Measurements from ENCODE around the gene DDX49.

- TF ChIP-seq CTCF (conservative IDR thresholded peaks at IDR 0.05; ENCODE audit: low read depth, low read length) (no peak), POLR2A (IDR thresholded peaks at IDR 0.05; ENCODE audit: low read depth, low read length) (no peak), RCOR1 (IDR thresholded peaks at IDR 0.05; ENCODE audit: insufficient replicate concordance, low read length) (no peak), BHLHE40 (IDR thresholded peaks at IDR 0.05; ENCODE audit: low read depth, low read length) (no peak), SMC3 (IDR thresholded peaks at IDR 0.05; ENCODE audit: low read depth, low read length) (no peak), RAD21 (IDR thresholded peaks at IDR 0.05; ENCODE audit: low read length) (no peak), RFX5 (IDR thresholded peaks at IDR 0.05; ENCODE audit: low read depth, low read length) (no peak)
- TF ChIP-seq, protein P1, sequence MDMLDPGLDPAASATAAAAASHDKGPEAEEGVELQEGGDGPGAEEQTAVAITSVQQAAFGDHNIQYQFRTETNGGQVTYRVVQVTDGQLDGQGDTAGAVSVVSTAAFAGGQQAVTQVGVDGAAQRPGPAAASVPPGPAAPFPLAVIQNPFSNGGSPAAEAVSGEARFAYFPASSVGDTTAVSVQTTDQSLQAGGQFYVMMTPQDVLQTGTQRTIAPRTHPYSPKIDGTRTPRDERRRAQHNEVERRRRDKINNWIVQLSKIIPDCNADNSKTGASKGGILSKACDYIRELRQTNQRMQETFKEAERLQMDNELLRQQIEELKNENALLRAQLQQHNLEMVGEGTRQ (IDR thresholded peaks at IDR 0.05; ENCODE audit: low read depth, low read length): no peak
These were observed 42.6 kb upstream of the DDX49 start for GRCh38 chr19:18876865-18877264.
